NB4 (cell line): ENCODE data around the gene NRTN.

Experiments
- CTCF ChIP-seq: IDR thresholded peaks from one replicate; pipeline ENCODE4 v1.5.1; 2012; ENCODE audit warnings: low read depth, low read length
- MYC ChIP-seq: IDR thresholded peaks from 2 replicates; pipeline ENCODE4 v1.6.1; 2011; ENCODE audit warnings: low read depth, low read length

DNA sequence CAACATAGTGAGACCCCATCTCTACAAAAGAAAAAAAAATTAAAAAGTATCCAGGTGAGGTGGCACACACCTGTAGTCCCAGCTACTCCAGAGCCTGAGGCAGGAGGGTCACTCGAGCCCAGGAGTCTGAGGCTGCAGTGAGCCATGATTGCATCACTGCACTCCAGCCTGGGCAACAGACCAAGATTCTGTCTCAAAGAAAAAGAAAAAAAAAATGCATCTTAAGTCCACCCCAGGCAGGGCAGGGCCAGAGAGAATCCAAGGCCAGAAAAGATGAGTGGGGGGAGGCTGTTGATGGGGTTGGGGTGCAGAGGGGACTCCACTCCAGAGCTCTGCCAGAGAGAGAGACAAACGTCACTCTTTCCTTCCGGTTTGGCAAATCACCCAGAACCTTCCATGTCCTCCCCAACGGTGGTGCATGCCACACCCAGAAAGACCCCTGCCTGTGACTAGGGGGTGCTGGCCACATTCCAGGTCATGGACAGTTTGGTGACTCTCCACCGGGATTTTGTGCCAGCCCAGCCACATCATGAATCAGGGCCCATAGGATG is 46.0 kb downstream of the NRTN start:
- TF ChIP-seq CTCF (no peak), MYC (no peak)
